Ishikawa (cell line): ENCODE measurements around the gene ZNF175.

Source experiments
- CEBPB ChIP-seq: IDR thresholded peaks from 2 replicates; pipeline ENCODE4 v1.6.1; 2012
- CREB1 ChIP-seq: IDR thresholded peaks from 2 replicates; pipeline ENCODE4 v1.6.1; 2012; ENCODE audit warnings: low read depth
- EGR1 ChIP-seq: IDR thresholded peaks from 2 replicates; pipeline ENCODE4 v1.6.1; 2012
- EP300 ChIP-seq: IDR thresholded peaks from 2 replicates; pipeline ENCODE4 v1.6.1; 2012; ENCODE audit warnings: borderline replicate concordance
- FOXM1 ChIP-seq: IDR thresholded peaks from 2 replicates; pipeline ENCODE4 v1.6.1; 2012; ENCODE audit warnings: low read depth, borderline replicate concordance
- MAX ChIP-seq: IDR thresholded peaks from 2 replicates; pipeline ENCODE4 v1.6.1; 2012
- NFIC ChIP-seq: IDR thresholded peaks from 2 replicates; pipeline ENCODE4 v1.6.1; 2012
- RAD21 ChIP-seq: IDR thresholded peaks from 2 replicates; pipeline ENCODE4 v1.6.1; 2012; ENCODE audit warnings: low read depth
- REST ChIP-seq: IDR thresholded peaks from 2 replicates; pipeline ENCODE4 v1.6.1; 2012; ENCODE audit warnings: low read depth, mild to moderate bottlenecking
- TAF1 ChIP-seq: IDR thresholded peaks from 2 replicates; pipeline ENCODE4 v1.6.1; 2012; ENCODE audit warnings: low read depth, mild to moderate bottlenecking
- TCF12 ChIP-seq: IDR thresholded peaks from 2 replicates; pipeline ENCODE4 v1.6.1; 2012; ENCODE audit warnings: low read depth
- TEAD4 ChIP-seq: IDR thresholded peaks from 2 replicates; pipeline ENCODE4 v1.6.1; 2012
- USF1 ChIP-seq: IDR thresholded peaks from 2 replicates; pipeline ENCODE4 v1.6.1; 2012
- YY1 ChIP-seq: IDR thresholded peaks from 2 replicates; pipeline ENCODE4 v1.6.1; 2012; ENCODE audit warnings: low read depth
- ZBTB7A ChIP-seq: IDR thresholded peaks from 2 replicates; pipeline ENCODE4 v1.6.1; 2012; ENCODE audit warnings: low read depth

The ZNF175 gene

GRCh38 chr19:51595190-51596175 is 24.4 kb downstream of the ZNF175 start:
- TF ChIP-seq FOXM1 (no peak), YY1 (no peak), EP300 (no peak), MAX (no peak), CREB1 (no peak)

- TF ChIP-seq EGR1: no peak
- TF ChIP-seq REST: no peak
- no peak for TF ChIP-seq FOXM1
- no peak for TF ChIP-seq ZBTB7A
- no peak for TF ChIP-seq USF1
- TF ChIP-seq CEBPB: no peak
- no peak for TF ChIP-seq TCF12
- TF ChIP-seq CREB1: no peak
- TF ChIP-seq EP300: no peak
- TF ChIP-seq MAX: no peak
- no peak for TF ChIP-seq NFIC
- TF ChIP-seq TEAD4: no peak
- no peak for TF ChIP-seq TAF1
- TF ChIP-seq YY1: no peak
- no peak for TF ChIP-seq RAD21
Measured at GRCh38 chr19:51598159-51598915, 27.3 kb downstream of the ZNF175 start.

GRCh38 chr19:51599084-51599483 is 28.0 kb downstream of the ZNF175 start:
- TF ChIP-seq TCF12: no peak
- TF ChIP-seq YY1: no peak
- TF ChIP-seq TEAD4: no peak
- TF ChIP-seq EP300: no peak
- TF ChIP-seq EGR1: no peak
- TF ChIP-seq TAF1: no peak
- no peak for TF ChIP-seq USF1
- no peak for TF ChIP-seq FOXM1
- no peak for TF ChIP-seq CEBPB
- TF ChIP-seq RAD21: no peak
- TF ChIP-seq CREB1: no peak
- no peak for TF ChIP-seq MAX
- no peak for TF ChIP-seq ZBTB7A
- no peak for TF ChIP-seq NFIC
- TF ChIP-seq REST: no peak

- no peak for TF ChIP-seq FOXM1
- no peak for TF ChIP-seq CEBPB
- TF ChIP-seq EP300: no peak
- TF ChIP-seq MAX: no peak
- TF ChIP-seq NFIC: no peak
- no peak for TF ChIP-seq TCF12
- no peak for TF ChIP-seq YY1
- no peak for TF ChIP-seq REST
- TF ChIP-seq USF1: no peak
- no peak for TF ChIP-seq EGR1
- no peak for TF ChIP-seq RAD21
- no peak for TF ChIP-seq ZBTB7A
- TF ChIP-seq CREB1: no peak
- TF ChIP-seq TAF1: no peak
- no peak for TF ChIP-seq TEAD4
Measured at GRCh38 chr19:51600940-51601580, 30.0 kb downstream of the ZNF175 start.
